ENCODE results near the gene DAZAP1.
A peak's percentile ranks its signal among the peaks of the same experiment; 100 is the strongest.
"Not testable (repeated sequence)": the region's sequence is repeated elsewhere in the genome, so short reads cannot be mapped to it uniquely, and the experiment has no call there.

The DAZAP1 gene

GRCh38 chr19:1477056-1477455 is 69.7 kb downstream of the DAZAP1 start:
- DNase-seq = not testable (repeated sequence)

GRCh38 chr19:1478934-1479707 is 71.7 kb downstream of the DAZAP1 start, which contains the start of gene C19orf25:
Gene C19orf25, minus strand, starts transcription at chr19:1479215. Its CDS starts 312 bp downstream, at chr19:1478903.
- DNase-seq = peak; percentile 85

- DNase-seq = no peak
Observed at GRCh38 chr19:1481224-1481892, 74.0 kb downstream of the DAZAP1 start.

GRCh38 chr19:1481893-1482360 is 74.5 kb downstream of the DAZAP1 start:
- DNase-seq = no peak

GRCh38 chr19:1482361-1483130 is 75.2 kb downstream of the DAZAP1 start:
- DNase-seq = no peak

GRCh38 chr19:1483131-1483978 is 76.0 kb downstream of the DAZAP1 start:
- DNase-seq = no peak

- DNase-seq = no peak
Observed at GRCh38 chr19:1483979-1484428, 76.6 kb downstream of the DAZAP1 start.
